GM19467 (cell line): ENCODE measurements around the gene CP.
A peak's percentile ranks its signal among the peaks of the same experiment; 100 is the strongest.
"Not testable (repeated sequence)": the region's sequence is repeated elsewhere in the genome, so short reads cannot be mapped to it uniquely, and the experiment has no call there.

Experiments
- ATAC-seq: cut with Tn5 transposase; IDR thresholded peaks from one replicate; pipeline ENCODE4 v1.9.1; 2021; ENCODE audit warnings: mild to moderate bottlenecking, moderate library complexity; ENCODE audit not compliant: unreplicated experiment

Gene CP

GRCh38 chr3:149221783-149222517 is at the start of gene CP:
CP (minus strand) TSS chr3:149221829; CDS start chr3:149221792, 37 bp downstream.
- no peak for ATAC-seq

- no peak for ATAC-seq
These were observed 48.6 kb upstream of the CP start for GRCh38 chr3:149270180-149270579.

- ATAC-seq: no peak
These were observed 48.1 kb upstream of the CP start for GRCh38 chr3:149269687-149270086.

GRCh38 chr3:149267565-149267964 is 45.9 kb upstream of the CP start:
- no peak for ATAC-seq

GRCh38 chr3:149266736-149267135 is 45.1 kb upstream of the CP start:
- ATAC-seq: no peak

- no peak for ATAC-seq
These were observed 42.2 kb upstream of the CP start for GRCh38 chr3:149263856-149264255.

- no peak for ATAC-seq
These were observed 37.1 kb upstream of the CP start for GRCh38 chr3:149258714-149259113.

- no peak for ATAC-seq
These were observed 36.7 kb upstream of the CP start for GRCh38 chr3:149258298-149258697.

GRCh38 chr3:149252272-149252671 is 30.6 kb upstream of the CP start:
- ATAC-seq: no peak

- no peak for ATAC-seq
These were observed 29.6 kb upstream of the CP start for GRCh38 chr3:149251186-149251585.

GRCh38 chr3:149247929-149248691 is 26.5 kb upstream of the CP start:
- peak; percentile 51 for ATAC-seq

GRCh38 chr3:149247008-149247710 is 25.5 kb upstream of the CP start:
- ATAC-seq: no peak

GRCh38 chr3:149245738-149246451 is 24.3 kb upstream of the CP start:
- peak; percentile 68 for ATAC-seq

- no peak for ATAC-seq
These were observed 21.9 kb upstream of the CP start for GRCh38 chr3:149243540-149243939.

GRCh38 chr3:149239357-149239936 is 17.8 kb upstream of the CP start:
- no peak for ATAC-seq

- not testable (repeated sequence) for ATAC-seq
These were observed 16.6 kb upstream of the CP start for GRCh38 chr3:149238268-149238667.

GRCh38 chr3:149235599-149236424 is 14.2 kb upstream of the CP start:
- ATAC-seq: no peak

GRCh38 chr3:149234671-149235245 is 13.1 kb upstream of the CP start:
- ATAC-seq: no peak

- no peak for ATAC-seq
These were observed 11.7 kb upstream of the CP start for GRCh38 chr3:149233323-149233722.
